GM10266 (cell line): ENCODE results near the gene CMPK1.

Experiments used
- DNase-seq: peaks from one replicate; pipeline ENCODE4 v3.0.0; 2012; ENCODE audit errors: extremely low spot score
- CTCF ChIP-seq: IDR thresholded peaks from 2 replicates; pipeline ENCODE4 v1.5.1; 2012; ENCODE audit warnings: mild to moderate bottlenecking, low read depth; ENCODE audit not compliant: control insufficient read depth, insufficient read depth; ENCODE audit errors: missing control alignments

CMPK1 gene

GRCh38 chr1:47396671-47397196, 63.1 kb downstream of the CMPK1 start:
- DNase-seq: no peak
- TF ChIP-seq CTCF: no peak

- no peak for DNase-seq
- TF ChIP-seq CTCF: no peak
Observed at GRCh38 chr1:47399138-47399845, 65.7 kb downstream of the CMPK1 start.

- no peak for DNase-seq
- no peak for TF ChIP-seq CTCF
Observed at GRCh38 chr1:47399846-47400155, 66.2 kb downstream of the CMPK1 start.

- no peak for TF ChIP-seq CTCF
- DNase-seq: no peak
Observed at GRCh38 chr1:47401761-47402160, 68.2 kb downstream of the CMPK1 start.

- DNase-seq: no peak
- TF ChIP-seq CTCF: no peak
Observed at GRCh38 chr1:47402591-47402990, 69.0 kb downstream of the CMPK1 start.

GRCh38 chr1:47403321-47403910, 69.8 kb downstream of the CMPK1 start:
- DNase-seq: no peak
- no peak for TF ChIP-seq CTCF

GRCh38 chr1:47405697-47406096, 72.1 kb downstream of the CMPK1 start:
- DNase-seq: no peak
- no peak for TF ChIP-seq CTCF
